ENCODE measurements around the gene CD55.

DNA sequence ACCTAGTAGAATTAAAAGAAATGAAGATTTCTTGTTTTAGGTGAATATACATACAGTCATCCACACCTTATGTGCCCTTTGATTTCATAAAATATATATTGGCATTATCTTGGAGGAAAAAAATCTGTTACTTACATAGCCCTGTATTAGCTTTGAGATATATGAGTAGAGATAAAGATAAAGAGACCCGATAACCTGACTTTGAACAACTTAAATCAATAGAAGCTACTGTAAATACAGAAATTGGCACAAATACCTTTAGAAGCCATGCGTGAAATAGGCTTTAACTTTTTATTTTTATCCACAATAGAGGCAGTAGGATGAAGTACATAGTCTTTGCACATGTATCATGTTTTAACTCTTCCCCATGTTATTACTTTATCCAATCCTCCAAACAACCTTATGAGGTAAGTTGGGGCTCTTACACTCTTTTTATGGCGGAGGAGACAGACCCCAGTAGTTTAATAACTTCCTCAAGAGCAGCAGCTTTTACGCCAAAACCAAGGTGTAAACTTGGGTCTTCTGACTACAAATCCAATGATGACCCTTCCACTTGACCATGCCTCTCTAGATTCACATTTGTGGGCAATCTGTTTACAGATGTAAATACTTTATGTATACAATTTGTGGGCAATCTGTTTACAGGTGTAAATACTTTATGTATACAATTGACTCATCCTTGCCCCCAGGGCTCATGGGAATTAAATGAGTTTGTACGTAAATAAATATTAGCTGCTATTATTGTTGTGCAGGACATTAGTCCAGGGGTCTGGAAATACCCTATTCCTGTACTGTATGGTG is 2.1 kb downstream of the CD55 start:
- TF ChIP-seq, protein P1, sequence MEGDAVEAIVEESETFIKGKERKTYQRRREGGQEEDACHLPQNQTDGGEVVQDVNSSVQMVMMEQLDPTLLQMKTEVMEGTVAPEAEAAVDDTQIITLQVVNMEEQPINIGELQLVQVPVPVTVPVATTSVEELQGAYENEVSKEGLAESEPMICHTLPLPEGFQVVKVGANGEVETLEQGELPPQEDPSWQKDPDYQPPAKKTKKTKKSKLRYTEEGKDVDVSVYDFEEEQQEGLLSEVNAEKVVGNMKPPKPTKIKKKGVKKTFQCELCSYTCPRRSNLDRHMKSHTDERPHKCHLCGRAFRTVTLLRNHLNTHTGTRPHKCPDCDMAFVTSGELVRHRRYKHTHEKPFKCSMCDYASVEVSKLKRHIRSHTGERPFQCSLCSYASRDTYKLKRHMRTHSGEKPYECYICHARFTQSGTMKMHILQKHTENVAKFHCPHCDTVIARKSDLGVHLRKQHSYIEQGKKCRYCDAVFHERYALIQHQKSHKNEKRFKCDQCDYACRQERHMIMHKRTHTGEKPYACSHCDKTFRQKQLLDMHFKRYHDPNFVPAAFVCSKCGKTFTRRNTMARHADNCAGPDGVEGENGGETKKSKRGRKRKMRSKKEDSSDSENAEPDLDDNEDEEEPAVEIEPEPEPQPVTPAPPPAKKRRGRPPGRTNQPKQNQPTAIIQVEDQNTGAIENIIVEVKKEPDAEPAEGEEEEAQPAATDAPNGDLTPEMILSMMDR (IDR thresholded peaks at IDR 0.05), result no peak
- TF ChIP-seq POLR2AphosphoS5 (IDR thresholded peaks at IDR 0.05), result no peak

Data from transverse colon (tissue), 4 donors.